ENCODE results near the gene JPT2. TPM values are rescaled to one million over a fixed set of nuclear protein-coding genes. Genes with fewer than 3 reads are reported as not detected.
"Not testable (repeated sequence)": the region's sequence is repeated elsewhere in the genome, so short reads cannot be mapped to it uniquely, and the experiment has no call there.

The JPT2 gene
- total RNA-seq, 1 experiment from 2014 or later = 71.2 TPM

DNA sequence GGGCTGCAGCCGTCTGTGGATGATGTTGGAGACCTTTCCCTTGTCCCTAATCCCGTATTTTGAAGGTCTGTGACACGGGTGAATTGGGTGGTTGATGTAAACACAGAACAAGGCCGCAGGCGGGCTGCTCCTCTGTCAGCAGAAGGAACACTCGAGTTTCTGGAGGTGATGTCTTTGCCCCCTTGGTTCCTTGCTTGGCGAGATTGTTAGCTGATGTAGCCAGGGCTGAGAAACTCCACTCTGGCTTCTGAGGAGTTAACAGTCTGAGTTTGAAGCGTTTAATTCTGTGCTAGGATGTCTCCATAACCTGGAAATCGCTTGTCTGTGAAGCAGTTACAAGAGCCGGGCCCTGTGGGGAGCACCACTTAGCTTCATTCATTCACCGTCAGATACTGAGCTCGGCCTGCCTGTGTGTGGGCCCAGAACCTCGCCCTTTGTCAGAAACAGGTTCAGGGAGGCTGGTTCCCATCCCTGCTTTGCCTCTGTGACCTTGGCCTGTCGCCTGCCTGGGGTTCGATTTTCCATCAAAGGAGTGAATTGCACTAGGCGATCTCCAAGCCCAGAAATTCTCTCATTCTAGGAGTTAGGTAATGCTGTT is 29.2 kb downstream of the JPT2 start:
- DNase-seq (ENCODE audit: low spot score) = no peak

DNA sequence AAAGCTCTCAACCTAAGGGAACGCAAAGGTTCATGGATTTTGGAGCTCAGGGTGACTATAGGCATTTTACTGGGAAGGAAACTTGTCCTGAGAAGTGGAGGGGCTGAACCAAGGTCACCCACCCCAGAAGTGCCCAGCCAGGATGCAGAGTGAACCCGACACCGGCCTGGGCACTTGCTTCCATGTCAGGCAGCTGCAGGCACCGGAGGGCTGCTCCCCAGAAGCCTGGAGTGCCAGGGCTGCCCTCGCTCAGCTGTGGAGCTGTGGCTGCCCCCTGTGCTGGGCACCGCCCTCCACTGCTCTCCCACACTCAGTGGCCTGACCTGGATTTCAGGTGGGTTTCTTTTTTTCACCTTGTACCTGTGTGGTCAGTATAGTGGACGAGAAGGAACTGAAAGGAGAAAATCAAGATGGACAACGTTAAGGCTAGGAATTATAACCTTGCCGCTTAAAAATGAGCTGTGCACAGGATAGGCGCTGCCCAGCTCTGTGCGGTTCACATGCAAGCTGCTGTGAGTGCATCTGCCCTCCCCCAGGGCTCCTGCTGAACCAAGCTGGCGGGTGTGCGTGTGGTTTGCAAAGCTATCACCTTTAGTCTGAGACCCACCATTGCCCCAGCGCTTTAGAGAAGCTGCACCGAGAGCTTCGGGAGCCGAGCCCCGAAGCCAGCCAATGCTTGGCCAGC is 30.1 kb downstream of the JPT2 start:
- DNase-seq (ENCODE audit: low spot score) = no peak

DNA sequence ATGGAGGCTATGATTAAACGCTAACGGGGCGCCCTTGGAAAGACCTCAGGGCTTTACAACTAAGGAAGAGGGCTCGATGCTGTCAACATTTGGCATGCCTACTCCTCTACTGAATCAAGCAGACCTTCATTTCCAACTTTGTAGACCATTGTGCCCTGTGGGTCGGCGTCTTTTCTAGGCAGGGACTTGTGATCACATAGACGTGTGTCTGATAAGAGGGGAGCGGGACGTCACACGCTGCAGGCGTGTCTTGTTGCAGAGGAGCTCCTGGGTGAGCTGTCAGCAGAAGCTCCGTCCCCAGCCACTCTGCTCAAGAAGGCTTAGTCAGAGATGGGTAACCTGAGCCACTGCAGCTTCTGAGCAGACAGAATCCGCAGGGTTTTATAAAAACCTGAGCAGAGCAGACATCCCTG is 30.7 kb downstream of the JPT2 start:
- no peak for DNase-seq (ENCODE audit: low spot score)

DNA sequence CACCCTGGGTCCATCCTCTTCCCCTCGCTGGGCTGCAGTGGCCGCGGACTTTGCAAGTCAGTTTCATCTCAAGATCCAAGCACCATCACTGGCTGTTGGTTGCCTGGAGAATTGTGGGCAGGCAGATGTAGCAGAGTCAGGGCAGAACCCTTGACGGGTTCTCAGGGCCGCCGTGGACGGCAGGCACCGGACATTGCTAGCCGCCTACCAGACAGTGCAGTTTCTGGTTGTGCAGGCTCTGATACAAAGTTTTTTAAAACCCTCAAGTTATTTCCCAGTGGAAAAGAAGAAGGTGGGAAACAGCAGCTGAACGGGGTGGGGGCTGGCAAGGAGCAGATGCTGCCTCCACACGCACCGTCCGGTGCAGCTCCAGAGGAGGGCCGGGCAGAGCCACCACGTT is 31.3 kb downstream of the JPT2 start:
- DNase-seq (ENCODE audit: low spot score) = no peak

DNA sequence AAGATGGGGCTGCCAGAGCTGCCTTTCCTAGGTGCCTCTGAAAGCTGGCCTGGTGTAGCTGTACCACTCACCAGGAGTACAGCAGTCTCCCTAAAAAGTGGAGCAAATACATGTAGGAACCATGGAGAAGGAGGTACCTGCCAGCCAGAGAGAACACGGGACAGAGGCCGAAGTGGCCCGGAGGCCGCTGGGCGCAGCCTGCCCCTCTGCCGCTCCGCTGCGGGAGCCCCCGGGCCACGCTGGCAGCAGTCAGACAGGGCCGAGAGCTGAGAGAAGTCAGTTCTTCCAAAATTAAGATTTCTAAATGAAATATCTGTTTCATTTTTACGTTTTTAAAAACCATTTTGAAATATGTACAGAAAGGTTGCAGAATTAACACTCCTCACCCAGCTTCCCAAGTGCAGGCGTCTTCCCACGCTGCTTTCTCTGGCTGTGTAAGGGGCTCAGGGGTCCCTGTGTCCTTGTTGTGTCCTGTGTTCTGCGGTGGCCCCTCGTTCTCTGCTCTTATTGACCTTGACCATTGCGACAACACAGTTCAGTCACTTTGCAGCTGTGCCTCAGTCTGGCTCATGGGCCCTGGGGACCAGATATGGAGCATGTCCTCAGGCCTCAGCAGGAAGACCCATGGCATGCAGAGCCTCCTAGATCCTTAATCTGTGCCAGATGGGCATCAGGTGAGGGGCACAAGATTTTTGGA is 32.9 kb downstream of the JPT2 start:
- DNase-seq (ENCODE audit: low spot score) = no peak

DNA sequence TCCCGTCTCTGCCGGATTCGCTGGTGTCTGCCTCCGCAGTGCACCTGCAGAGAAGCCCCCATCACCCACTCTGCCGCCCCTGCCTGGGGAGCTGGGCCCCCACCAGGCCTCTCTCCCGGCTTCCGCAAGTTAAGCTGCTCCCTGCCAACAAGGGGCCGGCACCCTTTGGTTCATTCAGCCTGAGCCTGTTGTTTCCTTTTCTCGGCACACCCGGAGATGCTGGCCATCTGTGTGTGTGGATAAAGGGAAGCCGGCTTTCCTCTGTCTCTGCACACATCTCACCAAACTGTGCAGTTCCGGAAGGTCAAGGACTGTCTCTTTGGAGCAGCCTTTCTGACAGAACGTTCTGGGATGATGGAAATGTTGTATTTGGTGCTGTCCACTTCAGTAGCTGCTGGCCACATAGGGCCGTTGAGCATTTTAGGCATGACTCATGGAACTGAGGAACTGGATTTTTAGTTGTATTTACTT is 34.7 kb downstream of the JPT2 start:
- DNase-seq (ENCODE audit: low spot score) = no peak

DNA sequence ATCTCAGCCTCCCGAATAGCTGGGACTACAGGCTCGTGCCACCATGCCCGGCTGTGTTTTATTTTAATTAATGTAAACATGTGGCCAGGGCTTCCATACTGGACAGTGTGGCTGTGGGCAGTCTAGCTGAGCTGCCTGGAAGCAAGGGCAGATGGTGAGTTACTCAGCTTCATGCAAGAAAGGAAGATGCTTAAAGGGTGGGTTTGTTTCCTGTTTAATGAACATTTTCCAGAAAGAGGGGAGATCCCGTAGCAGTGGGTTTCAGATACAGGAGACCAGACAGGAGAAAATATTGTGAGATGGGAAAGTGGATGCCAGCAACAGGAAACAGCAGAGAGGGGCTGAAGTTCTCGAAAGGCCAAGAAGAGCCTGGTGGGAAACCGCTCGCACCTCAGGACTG is 35.3 kb downstream of the JPT2 start:
- DNase-seq (ENCODE audit: low spot score) = no peak

DNA sequence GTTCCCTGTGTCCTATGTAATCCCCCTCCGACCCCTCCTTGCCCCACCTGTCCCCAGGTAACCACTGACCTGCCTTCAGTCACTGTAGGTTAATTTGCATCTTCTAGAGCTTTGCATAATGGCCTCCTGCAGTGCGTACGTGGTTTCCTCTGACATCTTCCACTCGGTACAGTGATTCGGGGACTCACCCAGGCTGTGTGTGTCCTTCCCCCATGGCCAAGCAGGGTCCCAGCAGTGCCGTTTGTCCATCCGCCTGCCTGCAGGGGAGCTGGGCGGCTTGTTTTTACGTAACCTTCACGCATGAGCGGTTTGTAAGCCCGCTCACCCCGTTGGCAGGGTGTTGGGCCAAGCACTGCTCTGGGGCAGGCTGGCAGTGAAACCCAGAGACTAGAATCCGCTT is 35.9 kb downstream of the JPT2 start:
- no peak for DNase-seq (ENCODE audit: low spot score)

DNA sequence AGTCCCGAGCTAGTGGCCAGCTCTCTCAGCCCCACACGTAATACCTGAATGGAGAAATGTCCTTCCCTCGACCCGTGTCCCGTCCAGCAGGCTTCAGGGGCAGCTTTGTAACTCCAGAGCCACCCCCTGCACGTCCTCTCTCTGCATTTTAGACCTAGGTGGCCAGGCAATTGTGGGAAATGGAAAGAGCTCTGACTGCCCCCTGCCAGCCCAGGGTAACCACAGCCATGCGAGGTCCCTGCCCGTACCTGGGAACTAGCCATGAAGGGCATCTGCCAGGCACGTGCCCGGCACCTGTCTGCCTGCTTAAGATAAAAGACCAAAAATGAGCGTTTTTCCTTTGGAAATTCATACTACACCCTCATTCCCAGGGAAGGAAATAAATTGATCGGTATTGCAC is 37.1 kb downstream of the JPT2 start:
- DNase-seq (ENCODE audit: low spot score) = no peak

DNA sequence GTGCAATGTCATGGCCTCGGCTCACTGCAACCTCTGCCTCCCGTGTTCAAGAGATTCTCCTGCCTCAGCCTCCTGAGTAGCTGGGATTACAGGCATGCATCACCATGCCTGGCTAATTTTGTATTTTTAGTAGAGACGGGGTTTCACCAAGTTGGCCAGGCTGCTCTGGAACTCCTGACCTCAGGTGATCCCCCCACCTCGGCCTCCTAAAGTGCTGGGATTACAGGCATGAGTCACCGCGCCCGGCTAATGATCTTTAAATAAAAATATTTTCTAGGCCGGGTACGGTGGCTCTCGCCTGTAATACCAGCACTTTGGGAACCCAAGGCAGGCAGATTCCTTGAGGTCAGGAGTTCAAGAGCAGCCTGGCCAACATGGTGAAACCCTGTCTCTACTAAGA is 40.2 kb downstream of the JPT2 start:
- DNase-seq (ENCODE audit: low spot score) = not testable (repeated sequence)

DNA sequence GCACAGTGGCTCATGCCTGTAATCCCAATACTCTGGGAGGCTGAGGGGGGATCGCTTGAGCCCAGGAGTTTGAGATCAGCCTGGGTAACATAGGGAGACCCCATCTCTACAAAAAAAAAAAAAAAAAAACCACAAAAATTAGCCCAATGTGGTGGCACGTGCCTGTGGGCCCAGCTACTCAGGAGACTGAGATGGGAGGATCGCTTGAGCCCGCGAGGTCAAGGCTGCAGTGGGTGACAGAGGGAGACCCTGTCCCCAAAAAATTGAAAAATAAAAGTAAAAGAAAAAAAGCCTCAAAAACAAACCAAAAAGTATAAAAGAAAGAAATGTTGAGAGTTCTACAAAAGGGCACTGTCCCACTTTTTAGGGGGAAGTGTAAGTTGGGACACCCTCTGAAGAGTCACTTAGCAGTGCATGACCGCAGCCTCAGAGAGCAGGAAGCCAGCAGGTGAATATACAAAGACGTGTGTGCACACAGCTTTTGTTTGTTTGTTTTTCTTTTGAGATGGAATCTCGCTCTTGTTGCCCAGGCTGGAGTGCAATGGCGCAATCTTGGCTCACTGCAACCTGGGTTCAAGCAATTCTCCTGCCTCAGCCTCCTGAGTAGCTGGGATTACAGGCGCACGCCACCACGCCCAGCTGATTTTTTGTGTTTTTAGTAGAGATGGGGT is 41.6 kb downstream of the JPT2 start:
- DNase-seq (ENCODE audit: low spot score) = not testable (repeated sequence)

DNA sequence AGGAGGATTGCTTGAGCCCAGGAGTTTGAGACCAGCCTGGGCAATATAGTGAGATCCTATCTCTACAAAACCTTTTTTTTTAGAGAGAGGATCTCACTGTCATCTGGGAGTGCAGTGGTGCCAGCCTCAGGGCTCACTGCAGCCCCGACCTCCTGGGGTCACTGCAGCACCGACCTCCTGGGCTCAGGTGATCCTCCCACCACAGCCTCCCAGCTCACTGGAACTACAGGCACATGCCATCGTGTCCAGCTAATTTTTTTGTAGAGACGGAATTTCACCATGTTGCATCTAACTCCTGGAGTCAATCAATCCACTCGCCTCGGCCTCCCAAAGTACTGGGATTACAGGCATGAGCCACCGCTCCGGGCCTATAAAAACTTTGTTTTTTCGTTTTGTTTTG is 43.3 kb downstream of the JPT2 start:
- DNase-seq (ENCODE audit: low spot score) = no peak

DNA sequence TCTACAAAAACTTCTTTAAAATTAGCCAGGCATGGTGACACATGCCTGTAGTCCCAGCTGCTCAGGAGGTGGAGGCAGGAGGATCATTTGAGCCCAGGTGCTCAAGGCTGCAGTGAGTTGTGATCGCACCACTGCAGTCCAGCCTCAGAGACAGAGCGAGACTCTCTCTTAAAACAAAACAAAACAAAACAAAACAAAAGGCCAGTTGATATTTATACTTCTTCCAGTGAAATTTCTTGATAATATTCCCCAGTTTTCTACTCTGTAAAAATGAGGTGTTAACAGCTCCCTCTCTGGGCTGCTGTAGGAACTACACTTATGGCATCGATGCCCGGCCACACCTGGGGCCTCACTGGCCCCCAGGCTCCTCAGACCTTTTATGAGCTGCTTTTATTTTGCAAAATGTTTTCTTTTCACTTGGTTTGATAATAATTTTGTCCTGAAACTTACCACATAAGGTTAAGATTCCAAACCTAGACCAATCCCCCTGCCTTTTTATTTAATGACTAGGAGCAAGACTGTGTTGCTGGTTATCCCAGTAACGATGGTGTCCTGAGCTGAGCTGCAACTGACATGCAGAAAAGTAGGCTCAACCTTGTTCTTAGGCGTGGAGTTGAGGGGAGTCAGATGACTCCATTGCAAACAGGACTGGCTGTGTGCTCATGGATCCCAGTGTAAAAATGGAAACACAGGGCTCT is 45.5 kb downstream of the JPT2 start:
- no peak for DNase-seq (ENCODE audit: low spot score)

DNA sequence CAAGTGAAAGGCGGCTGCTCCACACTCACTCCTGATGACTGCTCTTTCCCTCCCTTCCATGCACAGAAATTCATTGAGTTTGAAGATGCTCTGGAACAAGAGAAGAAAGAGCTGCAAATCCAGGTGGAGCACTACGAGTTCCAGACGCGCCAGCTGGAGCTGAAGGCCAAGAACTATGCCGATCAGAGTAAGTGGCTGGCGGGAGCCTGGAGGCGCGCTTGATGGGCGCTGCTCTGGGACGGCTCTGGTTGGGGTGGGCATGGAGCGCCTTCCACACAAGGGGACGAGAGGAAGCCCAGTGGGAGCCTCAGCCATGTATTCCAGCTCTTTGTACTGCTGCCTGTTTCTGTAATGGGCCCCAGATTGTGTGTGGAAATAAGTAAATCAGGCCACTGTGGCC is 46.4 kb downstream of the JPT2 start:
- no peak for DNase-seq (ENCODE audit: low spot score)

DNA sequence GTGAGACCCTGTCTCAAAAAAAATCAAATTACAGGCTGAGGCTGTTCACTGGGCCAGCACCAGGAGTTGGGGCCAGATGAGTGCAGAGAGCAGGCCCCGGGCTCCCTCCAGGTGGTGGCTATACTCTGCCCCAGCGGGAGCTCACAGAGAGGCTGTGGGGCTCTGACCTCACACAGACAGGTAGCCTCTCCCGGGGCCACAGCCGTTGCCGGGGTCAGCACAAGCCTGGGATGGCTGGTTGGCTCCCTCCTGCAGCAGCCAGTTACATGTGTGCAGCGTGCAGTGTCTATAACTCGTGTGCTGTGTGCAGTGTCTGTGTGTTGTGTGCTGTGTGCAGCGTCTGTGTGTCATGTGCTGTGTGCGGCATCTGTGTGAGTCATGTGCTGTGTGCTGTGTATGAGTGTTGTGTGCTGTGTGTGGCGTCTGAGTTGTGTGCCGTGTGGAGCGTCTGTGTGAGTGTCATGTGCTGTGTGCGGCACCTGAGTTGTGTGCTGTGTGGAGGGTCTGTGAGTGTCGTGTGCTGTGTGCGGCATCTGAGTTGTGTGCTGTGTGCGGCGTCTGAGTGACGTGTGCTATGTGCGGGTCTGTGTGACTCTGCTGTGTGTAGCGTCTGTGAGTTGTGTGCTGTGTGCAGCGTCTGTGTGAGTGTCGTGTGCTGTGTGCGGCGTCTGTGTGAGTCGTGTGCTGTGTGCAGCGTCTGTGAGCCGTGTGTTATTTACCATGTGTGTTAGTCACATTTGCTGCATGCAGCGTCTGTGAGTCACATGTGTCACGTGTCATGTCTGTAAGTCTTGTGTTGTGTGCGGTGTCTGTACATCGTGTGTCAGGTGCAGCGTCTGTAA is 48.8 kb downstream of the JPT2 start:
- DNase-seq (ENCODE audit: low spot score) = no peak

DNA sequence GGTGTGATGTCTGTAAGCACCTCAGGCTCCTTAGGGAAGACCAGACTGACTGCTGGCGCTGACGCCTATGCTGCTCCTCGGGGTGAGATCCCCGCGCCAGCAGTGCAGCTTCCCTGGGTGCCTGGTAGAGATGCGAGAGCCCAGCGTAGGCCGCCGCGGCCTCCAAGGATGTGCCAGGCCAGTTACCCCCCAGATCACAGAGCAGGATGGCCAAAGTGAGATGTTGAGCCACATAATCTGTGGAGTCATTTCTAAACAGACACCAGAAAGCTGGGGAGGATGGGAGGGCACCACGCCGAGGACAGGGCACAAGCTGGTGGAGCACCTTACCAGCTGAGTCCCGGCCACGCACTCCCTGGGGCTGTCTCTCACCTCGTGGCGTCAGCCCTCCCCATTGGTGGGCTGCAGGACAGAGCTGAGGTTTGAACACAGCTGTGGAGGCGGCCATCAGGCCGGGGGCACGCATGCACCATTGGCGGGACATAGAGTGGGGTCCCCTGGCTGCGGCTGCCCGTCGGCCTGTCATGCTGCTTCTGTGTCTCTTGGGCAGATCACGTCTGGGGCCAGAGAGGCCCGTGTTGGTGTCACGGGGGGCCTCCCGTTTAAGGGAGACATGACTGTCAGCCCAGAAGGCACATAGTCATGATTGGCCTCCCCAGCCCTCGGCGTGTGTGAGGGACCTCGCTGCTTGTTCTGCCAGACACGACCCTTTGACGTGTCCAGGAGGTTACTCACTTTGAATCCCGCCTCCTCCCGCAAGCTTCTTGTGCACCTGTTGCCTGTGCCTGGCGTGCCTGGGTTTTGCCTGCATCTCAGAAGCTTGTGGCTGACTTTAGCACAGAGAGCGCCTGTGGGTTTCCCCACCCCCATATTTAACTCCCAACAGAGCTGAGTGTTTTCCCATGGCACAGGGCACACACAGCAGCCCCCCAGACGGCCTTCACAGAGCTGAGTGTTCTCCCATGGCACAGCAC is 49.9 kb downstream of the JPT2 start:
- DNase-seq (ENCODE audit: low spot score) = no peak

DNA sequence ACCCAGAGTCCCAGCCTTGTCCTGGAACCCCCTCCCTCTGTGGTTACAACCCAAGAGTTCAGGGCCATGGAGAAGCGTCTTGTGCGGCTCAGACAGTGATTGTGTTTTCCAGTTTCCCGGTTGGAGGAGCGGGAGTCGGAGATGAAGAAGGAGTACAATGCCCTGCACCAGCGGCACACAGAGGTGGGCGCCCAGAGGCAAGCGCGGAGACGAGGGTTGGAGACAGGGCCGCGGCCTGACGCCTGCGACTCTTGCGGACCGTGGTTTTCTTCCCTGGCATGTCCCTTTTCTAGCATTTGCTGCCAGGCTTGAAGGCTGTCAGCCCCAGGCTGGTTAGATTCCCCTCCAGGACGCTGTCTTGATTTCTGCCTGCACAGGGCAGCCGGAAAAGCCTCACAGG is 50.9 kb downstream of the JPT2 start:
- DNase-seq (ENCODE audit: low spot score) = no peak

DNA sequence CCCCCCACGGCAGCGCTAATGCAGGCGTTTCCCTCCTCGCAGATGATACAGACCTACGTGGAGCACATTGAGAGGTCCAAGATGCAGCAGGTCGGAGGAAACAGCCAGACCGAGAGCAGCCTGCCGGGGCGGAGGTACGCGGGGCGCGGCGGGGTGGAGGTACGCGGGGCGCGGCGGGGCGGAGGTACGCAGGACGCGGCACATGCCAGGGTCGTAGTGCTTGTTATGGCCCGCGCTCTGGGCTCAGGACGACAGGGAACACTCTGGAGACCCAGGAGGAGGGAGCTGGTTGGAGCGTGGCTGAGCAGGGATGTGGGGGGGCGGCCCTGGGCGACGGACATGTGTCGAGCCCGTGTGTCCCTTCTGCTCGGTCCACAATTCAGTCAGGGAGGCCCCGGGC is 51.4 kb downstream of the JPT2 start:
- DNase-seq (ENCODE audit: low spot score) = no peak

DNA sequence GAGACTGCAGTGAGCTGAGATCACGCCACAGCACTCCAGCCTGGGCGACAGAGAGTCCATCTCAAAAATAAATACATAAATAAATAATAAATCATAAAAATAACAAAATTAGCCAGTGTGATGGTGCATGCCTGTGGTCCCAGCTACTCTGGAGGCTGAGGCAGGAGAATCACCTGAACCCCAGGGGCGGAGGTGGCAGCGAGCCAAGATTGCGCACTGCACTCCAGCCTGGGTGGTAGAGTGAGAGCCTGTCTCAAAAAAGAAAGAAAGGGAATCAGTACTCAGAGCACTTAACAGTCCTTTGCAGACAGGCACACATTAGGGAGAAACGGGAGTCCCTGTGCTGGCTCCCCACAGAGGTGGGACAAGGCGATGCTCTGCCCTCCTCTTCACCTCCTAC is 53.0 kb downstream of the JPT2 start:
- DNase-seq (ENCODE audit: low spot score) = no peak

DNA sequence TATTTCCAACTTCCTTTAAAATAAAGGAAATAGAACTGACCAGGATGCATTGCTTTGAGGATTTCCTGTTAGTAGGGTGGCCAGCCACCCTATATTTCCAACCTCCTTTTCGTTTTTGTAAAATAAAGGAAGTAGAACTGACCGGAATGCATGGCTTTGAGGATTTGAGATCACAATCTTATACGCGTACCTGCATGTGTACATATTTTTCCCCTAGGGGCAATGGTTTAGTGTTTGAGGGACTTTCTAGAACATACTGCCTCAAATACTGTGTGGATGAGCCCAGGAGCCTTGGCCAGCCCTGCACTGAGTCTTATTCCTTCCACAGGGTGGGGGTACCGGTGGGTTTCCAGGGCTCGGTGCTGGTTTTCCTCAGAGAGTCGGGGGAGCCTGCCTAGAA is 53.5 kb downstream of the JPT2 start:
- no peak for DNase-seq (ENCODE audit: low spot score)
